Caco-2 (cell line): ENCODE results near the gene MTPN. TPM values are rescaled to one million over a fixed set of nuclear protein-coding genes. Genes with fewer than 3 reads are reported as not detected.
A peak's percentile ranks its signal among the peaks of the same experiment; 100 is the strongest.

ENCODE experiments used
- BruUV-seq: library from RNA; stranded (reverse); fragments of 400-500 nt; replicated peaks from 2 replicates; lab custom pipeline; 2021; lab: Mats Ljungman, UMichigan
- CTCF ChIA-PET: fragments of 300-600 bp; sonication (Branson Sonifier 250); formaldehyde crosslinking; loops from one replicate; lab custom pipeline; 2022; ENCODE audit warnings: antibody characterized with exemption; lab: Charles Lee
- POLR2A ChIA-PET: fragments of 300-600 bp; sonication (Branson Sonifier 250); formaldehyde crosslinking; loops from one replicate; lab custom pipeline; 2022; ENCODE audit warnings: antibody characterized with exemption; lab: Charles Lee
- DNase-seq, 2 experiments: peaks; one replicate each; pipeline versions ENCODE4 v3.0.0 to v3.0.0-alpha.2; 2020 to 2022
- H3K27me3 ChIP-seq: replicated peaks from 2 replicates; pipeline ENCODE4 v1.6.0; 2011; ENCODE audit warnings: low read length; ENCODE audit not compliant: control insufficient read depth, insufficient read depth
- H3K36me3 ChIP-seq: 2 replicates; pipeline ENCODE4 v1.5.1; 2011; ENCODE audit warnings: low read length; ENCODE audit not compliant: control insufficient read depth, insufficient read depth
- H3K4me1 ChIP-seq: fragments of 250-450 bp; sonication (Bioruptor Pico); 2 replicates; pipeline ENCODE4 v1.5.1; 2020; ENCODE audit warnings: mild to moderate bottlenecking
- H3K4me3 ChIP-seq: 2 replicates; pipeline ENCODE4 v1.5.1; 2011; ENCODE audit warnings: low read depth, mild to moderate bottlenecking, control low read depth, low read length
- H3K9me3 ChIP-seq: fragments of 250-450 bp; sonication (Bioruptor Pico); 2 replicates; pipeline ENCODE4 v1.5.1; 2020; ENCODE audit warnings: mild to moderate bottlenecking, moderate library complexity
- H3K27ac Mint-ChIP-seq: one replicate; pipeline ENCODE4 v1.8.0; 2022; ENCODE audit warnings: mixed read lengths; ENCODE audit not compliant: unreplicated experiment
- H3K27me3 Mint-ChIP-seq: one replicate; pipeline ENCODE4 v1.8.0; 2022; ENCODE audit warnings: mixed read lengths; ENCODE audit not compliant: insufficient read depth, unreplicated experiment
- H3K36me3 Mint-ChIP-seq: one replicate; pipeline ENCODE4 v1.8.0; 2022; ENCODE audit warnings: mild to moderate bottlenecking, mixed read lengths; ENCODE audit not compliant: insufficient read depth, unreplicated experiment
- H3K4me1 Mint-ChIP-seq: one replicate; pipeline ENCODE4 v1.8.0; 2022; ENCODE audit warnings: low read depth, mixed read lengths; ENCODE audit not compliant: unreplicated experiment
- H3K4me3 Mint-ChIP-seq: one replicate; pipeline ENCODE4 v1.8.0; 2022; ENCODE audit warnings: mild to moderate bottlenecking, moderate library complexity, mixed read lengths; ENCODE audit not compliant: unreplicated experiment
- H3K9me3 Mint-ChIP-seq: one replicate; pipeline ENCODE4 v1.8.0; 2022; ENCODE audit warnings: mixed read lengths; ENCODE audit not compliant: unreplicated experiment
- CTCF ChIP-seq, 2 experiments: fragments of 200-600 bp in 1 of 2; IDR thresholded peaks; 1 replicate in 1 of 2; 2 replicates in 1 of 2; pipeline versions ENCODE4 v1.5.1 to v1.8.0; 2011 to 2022; ENCODE audit warnings: antibody characterized with exemption in 1 of 2, control low read depth in 1 of 2, inconsistent platforms in 1 of 2, low read depth in 1 of 2, low read length in 1 of 2, mild to moderate bottlenecking in 1 of 2, moderate library complexity in 1 of 2; ENCODE audit not compliant: insufficient read depth in 1 of 2, severe bottlenecking in 1 of 2, unreplicated experiment in 1 of 2
- intact Hi-C: fragments of 100-400 bp; cut with micrococcal nuclease; formaldehyde crosslinking; loops from one replicate; pipeline ENCODE4 v1.10.0; 2022; ENCODE audit not compliant: unreplicated experiment
- total RNA-seq: library from RNA; stranded (reverse); gene quantifications from 2 replicates; pipeline ENCODE4 v1.2.3, GENCODE V29; 2022

MTPN gene
- total RNA-seq, 1 experiment from 2014 or later = 138 TPM

GRCh38 chr7:135979471-135980011 is 2.4 kb upstream of the MTPN start:
- BruUV-seq = no TSS peak
- intact Hi-C loops = no loop called here
- no peak for TF ChIP-seq CTCF (IDR thresholded peaks at IDR 0.05; ENCODE audit: insufficient read depth in 1 of 2, low read depth in 1 of 2, low read length in 1 of 2, severe bottlenecking in 1 of 2, unreplicated experiment in 1 of 2)

GRCh38 chr7:135978624-135979023 is 1.5 kb upstream of the MTPN start:
- Histone ChIP-seq H3K4me3 (no peak overlapping the region), H3K27me3 (no peaks in the 10 kb centered on the region), H3K4me1 (peaks cover 19% of the 10 kb centered on the region), H3K9me3 (no peaks in the 10 kb centered on the region), H3K36me3 (no peaks in the 10 kb centered on the region)
- no peak overlapping the region for H3K4me3 Mint-ChIP-seq
- no peaks in the 10 kb centered on the region for H3K9me3 Mint-ChIP-seq
- no peak overlapping the region for H3K27ac Mint-ChIP-seq
- BruUV-seq = no TSS peak
- ChIA-PET CTCF (no interaction called here), POLR2A (no interaction called here)
- no peak for TF ChIP-seq CTCF (IDR thresholded peaks at IDR 0.05; ENCODE audit: insufficient read depth in 1 of 2, low read depth in 1 of 2, low read length in 1 of 2, severe bottlenecking in 1 of 2, unreplicated experiment in 1 of 2)
- peaks cover 33% of the 10 kb centered on the region for H3K4me1 Mint-ChIP-seq
- intact Hi-C loops = no loop called here
- peaks cover 12% of the 10 kb centered on the region for H3K36me3 Mint-ChIP-seq
- no peak for DNase-seq
- no peaks in the 10 kb centered on the region for H3K27me3 Mint-ChIP-seq

More at GRCh38 chr7:135979471-135980011, 2.4 kb upstream of the MTPN start:
- Mint-ChIP-seq H3K4me1 (peaks cover 33% of the 10 kb centered on the region), H3K27ac (no peak overlapping the region), H3K27me3 (no peaks in the 10 kb centered on the region), H3K36me3 (peaks cover 12% of the 10 kb centered on the region), H3K9me3 (no peaks in the 10 kb centered on the region), H3K4me3 (peak overlapping the region; percentile 9)
- Histone ChIP-seq H3K9me3 (no peaks in the 10 kb centered on the region), H3K36me3 (no peaks in the 10 kb centered on the region), H3K4me1 (peaks cover 19% of the 10 kb centered on the region), H3K27me3 (no peaks in the 10 kb centered on the region), H3K4me3 (no peak overlapping the region)
- ChIA-PET POLR2A (no interaction called here), CTCF (no interaction called here)
- no peak for DNase-seq

GRCh38 chr7:135977742-135978066 is 545 bp upstream of the MTPN start:
- DNase-seq = no peak
- ChIA-PET CTCF (no interaction called here), POLR2A (no interaction called here)
- Histone ChIP-seq H3K4me1 (peaks cover 16% of the 10 kb centered on the region), H3K27me3 (no peaks in the 10 kb centered on the region), H3K9me3 (no peaks in the 10 kb centered on the region), H3K4me3 (peak overlapping the region; percentile 90), H3K36me3 (no peaks in the 10 kb centered on the region)
- Mint-ChIP-seq H3K4me1 (peaks cover 37% of the 10 kb centered on the region), H3K27me3 (no peaks in the 10 kb centered on the region), H3K27ac (peak overlapping the region; percentile 70), H3K4me3 (peak overlapping the region; percentile 79), H3K9me3 (no peaks in the 10 kb centered on the region), H3K36me3 (peaks cover 18% of the 10 kb centered on the region)
- no peak for TF ChIP-seq CTCF (IDR thresholded peaks at IDR 0.05; ENCODE audit: insufficient read depth in 1 of 2, low read depth in 1 of 2, low read length in 1 of 2, severe bottlenecking in 1 of 2, unreplicated experiment in 1 of 2)
- BruUV-seq = TSS peak; percentile 88
- intact Hi-C loops = loop anchor here (1.0 kb wide), 2 partner anchors 23 to 48 kb away; no protein-coding TSS in a partner anchor
